ENCODE results near the gene QRICH1. TPM values are rescaled to one million over a fixed set of nuclear protein-coding genes. Genes with fewer than 3 reads are reported as not detected.

The QRICH1 gene
- total RNA-seq, 4 donors from 2014 or later: 85.8 to 187 (median 115) TPM

GRCh38 chr3:48997714-48998637 is 95.9 kb downstream of the QRICH1 start:
- WGBS: 85% methylated on average over 17 of the region's 20 CpGs
- H3K4me1 ChIP-seq: no peaks in the 10 kb centered on the region
- no peaks in the 10 kb centered on the region for H3K27me3 ChIP-seq
- peaks cover 18% of the 10 kb centered on the region for H3K36me3 ChIP-seq
- no peak overlapping the region for H3K4me3 ChIP-seq
- no peaks in the 10 kb centered on the region for H3K9me3 ChIP-seq
- no peak for DNase-seq (ENCODE audit: low spot score in 2 of 2)
- no peak for TF ChIP-seq EP300 (IDR thresholded peaks at IDR 0.05)
- TF ChIP-seq CTCF (IDR thresholded peaks at IDR 0.05): no peak
- TF ChIP-seq POLR2AphosphoS5 (IDR thresholded peaks at IDR 0.05): no peak
- no peak for TF ChIP-seq POLR2A (IDR thresholded peaks at IDR 0.05)
- H3K27ac ChIP-seq: no peak overlapping the region

GRCh38 chr3:48997102-48997635 is 96.7 kb downstream of the QRICH1 start:
- no peaks in the 10 kb centered on the region for H3K27me3 ChIP-seq
- TF ChIP-seq CTCF (IDR thresholded peaks at IDR 0.05): no peak
- TF ChIP-seq POLR2A (IDR thresholded peaks at IDR 0.05): no peak
- TF ChIP-seq EP300 (IDR thresholded peaks at IDR 0.05): no peak
- TF ChIP-seq POLR2AphosphoS5 (IDR thresholded peaks at IDR 0.05): no peak
- WGBS: 100% methylated on average over 3 of the region's 8 CpGs
- peaks cover 2% of the 10 kb centered on the region for H3K4me1 ChIP-seq
- no peak overlapping the region for H3K27ac ChIP-seq
- peaks cover 18% of the 10 kb centered on the region for H3K36me3 ChIP-seq
- H3K9me3 ChIP-seq: no peaks in the 10 kb centered on the region
- no peak for DNase-seq (ENCODE audit: low spot score in 2 of 2)
- no peak overlapping the region for H3K4me3 ChIP-seq

DNA sequence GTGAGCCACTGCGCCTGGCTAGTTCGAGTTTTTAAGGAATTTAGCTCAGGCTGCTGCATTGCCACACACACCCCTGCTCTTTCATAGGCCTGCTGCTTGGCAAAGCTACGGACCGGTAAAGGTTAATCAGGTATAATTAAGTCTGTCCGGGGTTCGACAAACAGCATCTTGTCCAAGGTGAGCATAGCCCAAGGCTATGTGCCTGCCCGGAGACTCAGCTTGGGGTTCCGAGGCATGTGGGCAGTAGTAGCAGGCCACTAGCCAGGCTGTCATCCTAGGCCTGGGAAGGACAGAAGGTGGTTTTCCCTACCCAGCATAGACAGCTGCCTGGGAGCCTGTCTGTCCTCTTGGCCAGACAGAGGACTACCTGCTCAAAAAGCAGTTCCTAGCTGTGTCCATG is 97.2 kb downstream of the QRICH1 start:
- Histone ChIP-seq H3K27me3 (no peaks in the 10 kb centered on the region), H3K9me3 (no peaks in the 10 kb centered on the region), H3K4me3 (no peak overlapping the region), H3K27ac (no peak overlapping the region), H3K36me3 (peaks cover 18% of the 10 kb centered on the region), H3K4me1 (peaks cover 8% of the 10 kb centered on the region)
- WGBS: 89% methylated on average over 6 of the region's 8 CpGs
- DNase-seq (ENCODE audit: low spot score in 2 of 2): no peak
- TF ChIP-seq POLR2A (IDR thresholded peaks at IDR 0.05) (no peak), EP300 (IDR thresholded peaks at IDR 0.05) (no peak), POLR2AphosphoS5 (IDR thresholded peaks at IDR 0.05) (no peak), CTCF (IDR thresholded peaks at IDR 0.05) (no peak)

DNA sequence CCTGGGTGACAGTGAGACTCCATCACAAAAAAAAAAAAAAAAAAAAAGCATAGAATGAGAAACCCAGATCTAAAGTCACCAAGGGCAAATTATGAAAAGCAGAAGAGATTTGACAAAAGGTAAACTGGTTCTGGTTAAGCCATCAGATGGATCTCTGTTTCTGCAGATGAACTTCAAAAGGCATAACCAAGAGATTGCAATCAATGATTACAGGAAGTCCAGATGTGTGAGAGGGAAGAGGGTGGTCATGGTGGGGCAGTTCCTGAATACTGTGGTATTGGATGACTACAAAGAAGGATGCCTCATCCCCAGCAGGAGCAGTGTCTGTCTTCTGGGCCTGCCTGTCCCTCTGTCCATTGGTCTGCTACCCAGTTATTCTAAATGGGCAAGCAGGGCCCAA is 100.0 kb downstream of the QRICH1 start:
- peaks cover 33% of the 10 kb centered on the region for H3K4me1 ChIP-seq

More for the DNA sequence above, 100.0 kb downstream of the QRICH1 start:
- H3K4me3 ChIP-seq: no peak overlapping the region
- H3K36me3 ChIP-seq: peaks cover 18% of the 10 kb centered on the region
- H3K9me3 ChIP-seq: no peaks in the 10 kb centered on the region
- H3K27ac ChIP-seq: no peak overlapping the region
- no peaks in the 10 kb centered on the region for H3K27me3 ChIP-seq
- no peak for DNase-seq (ENCODE audit: low spot score in 2 of 2)
- no peak for TF ChIP-seq CTCF (IDR thresholded peaks at IDR 0.05)
- TF ChIP-seq POLR2A (IDR thresholded peaks at IDR 0.05): no peak
- no peak for TF ChIP-seq POLR2AphosphoS5 (IDR thresholded peaks at IDR 0.05)
- TF ChIP-seq EP300 (IDR thresholded peaks at IDR 0.05): no peak

Measured in suprapubic skin (tissue), 4 donors.